Panc1 (cell line): ENCODE results near the gene SLCO2A1. TPM values are rescaled to one million over a fixed set of nuclear protein-coding genes. Genes with fewer than 3 reads are reported as not detected.

ENCODE experiments used
- ATAC-seq: fragments of 200-7000 bp; cut with Tn5 transposase; 2 replicates; pipeline ENCODE4 v1.9.1; 2020; ENCODE audit warnings: mild to moderate bottlenecking, moderate library complexity
- BruUV-seq: library from RNA; stranded (reverse); fragments of 400-500 nt; replicated peaks from 2 replicates; lab custom pipeline; 2021; lab: Mats Ljungman, UMichigan
- CTCF ChIA-PET: fragments of 300-600 bp; sonication (Branson Sonifier 250); formaldehyde crosslinking; loops from one replicate; lab custom pipeline; 2022; ENCODE audit warnings: antibody characterized with exemption; lab: Charles Lee
- POLR2A ChIA-PET: fragments of 300-600 bp; sonication (Branson Sonifier 250); formaldehyde crosslinking; loops from one replicate; lab custom pipeline; 2022; ENCODE audit warnings: antibody characterized with exemption; lab: Charles Lee
- DNase-seq: peaks from one replicate; pipeline ENCODE4 v3.0.0-alpha.2; 2010; ENCODE audit warnings: low read depth, low spot score
- H3K27ac ChIP-seq: 2 replicates; pipeline ENCODE4 v1.5.1; 2011; ENCODE audit warnings: mild to moderate bottlenecking, low read length, inconsistent platforms
- H3K27me3 ChIP-seq: fragments of 200-500 bp; sonication (Bioruptor generic); 2 replicates; pipeline ENCODE4 v1.6.0; 2014; ENCODE audit warnings: low read length, inconsistent platforms; ENCODE audit not compliant: control insufficient read depth, insufficient read depth
- H3K36me3 ChIP-seq: fragments of 200-500 bp; sonication (Bioruptor generic); 2 replicates; pipeline ENCODE4 v1.5.1; 2014; ENCODE audit warnings: inconsistent platforms, mild to moderate bottlenecking, low read length, moderate library complexity; ENCODE audit not compliant: control insufficient read depth, insufficient read depth
- H3K4me1 ChIP-seq: 2 replicates; pipeline ENCODE4 v1.5.1; 2011; ENCODE audit warnings: inconsistent platforms, mild to moderate bottlenecking, low read length, moderate library complexity; ENCODE audit not compliant: control insufficient read depth, insufficient read depth
- H3K4me3 ChIP-seq, 2 experiments: 2 replicates each; pipeline ENCODE4 v1.5.1; 2011 to 2012; ENCODE audit warnings: low read depth in 2 of 2, low read length in 2 of 2, mild to moderate bottlenecking in 2 of 2, inconsistent platforms in 1 of 2, moderate library complexity in 1 of 2
- H3K9me3 ChIP-seq: fragments of 200-500 bp; sonication (Bioruptor generic); 2 replicates; pipeline ENCODE4 v1.5.1; 2014; ENCODE audit warnings: low read depth, mild to moderate bottlenecking, inconsistent platforms, low read length, moderate library complexity; ENCODE audit not compliant: control insufficient read depth, insufficient read depth
- POLR2AphosphoS5 ChIP-seq: IDR thresholded peaks from 2 replicates; pipeline ENCODE4 v1.6.1; 2012; ENCODE audit warnings: mild to moderate bottlenecking, low read depth, low read length, moderate library complexity
- SIN3A ChIP-seq: IDR thresholded peaks from 2 replicates; pipeline ENCODE4 v1.6.1; 2012; ENCODE audit warnings: low read depth, mild to moderate bottlenecking, low read length, moderate library complexity, borderline replicate concordance; ENCODE audit not compliant: insufficient read depth
- TCF7L2 ChIP-seq: IDR thresholded peaks from 2 replicates; pipeline ENCODE4 v1.6.1; 2011; ENCODE audit warnings: mild to moderate bottlenecking, low read depth, low read length, inconsistent platforms
- in situ Hi-C: cut with HindIII; loops from 2 replicates; pipeline ENCODE4 v1.10.0; 2016; ENCODE audit warnings: low sequenced_read_pairs, low pct_unique_long_range_greater_than_20kb
- intact Hi-C: fragments of 100-400 bp; cut with micrococcal nuclease; formaldehyde crosslinking; loops from one replicate; pipeline ENCODE4 v1.10.0; 2022; ENCODE audit not compliant: unreplicated experiment
- total RNA-seq: library from RNA; stranded (reverse); gene quantifications from one replicate; pipeline ENCODE4 v1.2.1, GENCODE V29; 2021; ENCODE audit not compliant: unreplicated experiment
- TF ChIP-seq, protein P1 (sequence below): fragments of 450-650 bp; IDR thresholded peaks from 2 replicates; pipeline ENCODE4 v1.5.1; 2017; ENCODE audit warnings: mild to moderate bottlenecking
- TF ChIP-seq, protein P2 (sequence below), 2 experiments: IDR thresholded peaks; 2 replicates each; pipeline ENCODE4 v1.6.1; 2011 to 2012; ENCODE audit warnings: low read depth in 2 of 2, control low read depth in 1 of 2, low read length in 1 of 2, mild to moderate bottlenecking in 1 of 2, moderate library complexity in 1 of 2; ENCODE audit not compliant: insufficient read depth in 1 of 2

Gene SLCO2A1
- total RNA-seq, 1 experiment from 2014 or later: 0.62 TPM

DNA sequence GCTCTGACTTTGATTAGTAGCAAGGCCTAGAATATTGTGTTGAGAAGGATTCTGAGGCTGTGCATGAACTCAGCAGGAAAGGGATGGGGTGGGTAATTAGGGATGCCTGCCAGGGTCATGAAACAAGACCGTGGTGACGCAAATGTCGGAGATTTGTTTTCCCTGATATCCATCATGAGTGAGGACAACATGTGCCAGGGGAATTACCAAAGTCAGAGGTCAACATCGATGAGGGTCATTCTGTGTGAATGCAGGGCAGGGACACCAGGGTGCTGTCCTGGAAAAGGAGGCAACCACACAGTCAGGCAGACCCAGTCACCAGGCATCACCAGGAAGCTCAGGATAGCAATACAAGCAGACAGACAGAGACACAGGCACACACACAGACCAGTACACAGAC is 52.2 kb downstream of the SLCO2A1 start:
- no peak overlapping the region for H3K4me3 ChIP-seq
- H3K27me3 ChIP-seq: no peaks in the 10 kb centered on the region
- in situ Hi-C loops: no loop called here
- intact Hi-C loops: no loop called here
- no peak for DNase-seq
- POLR2A ChIA-PET: no interaction called here
- TF ChIP-seq POLR2AphosphoS5 (no peak), SIN3A (no peak), TCF7L2 (no peak)
- TF ChIP-seq, protein P1, sequence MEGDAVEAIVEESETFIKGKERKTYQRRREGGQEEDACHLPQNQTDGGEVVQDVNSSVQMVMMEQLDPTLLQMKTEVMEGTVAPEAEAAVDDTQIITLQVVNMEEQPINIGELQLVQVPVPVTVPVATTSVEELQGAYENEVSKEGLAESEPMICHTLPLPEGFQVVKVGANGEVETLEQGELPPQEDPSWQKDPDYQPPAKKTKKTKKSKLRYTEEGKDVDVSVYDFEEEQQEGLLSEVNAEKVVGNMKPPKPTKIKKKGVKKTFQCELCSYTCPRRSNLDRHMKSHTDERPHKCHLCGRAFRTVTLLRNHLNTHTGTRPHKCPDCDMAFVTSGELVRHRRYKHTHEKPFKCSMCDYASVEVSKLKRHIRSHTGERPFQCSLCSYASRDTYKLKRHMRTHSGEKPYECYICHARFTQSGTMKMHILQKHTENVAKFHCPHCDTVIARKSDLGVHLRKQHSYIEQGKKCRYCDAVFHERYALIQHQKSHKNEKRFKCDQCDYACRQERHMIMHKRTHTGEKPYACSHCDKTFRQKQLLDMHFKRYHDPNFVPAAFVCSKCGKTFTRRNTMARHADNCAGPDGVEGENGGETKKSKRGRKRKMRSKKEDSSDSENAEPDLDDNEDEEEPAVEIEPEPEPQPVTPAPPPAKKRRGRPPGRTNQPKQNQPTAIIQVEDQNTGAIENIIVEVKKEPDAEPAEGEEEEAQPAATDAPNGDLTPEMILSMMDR: no peak
- TF ChIP-seq, protein P2, sequence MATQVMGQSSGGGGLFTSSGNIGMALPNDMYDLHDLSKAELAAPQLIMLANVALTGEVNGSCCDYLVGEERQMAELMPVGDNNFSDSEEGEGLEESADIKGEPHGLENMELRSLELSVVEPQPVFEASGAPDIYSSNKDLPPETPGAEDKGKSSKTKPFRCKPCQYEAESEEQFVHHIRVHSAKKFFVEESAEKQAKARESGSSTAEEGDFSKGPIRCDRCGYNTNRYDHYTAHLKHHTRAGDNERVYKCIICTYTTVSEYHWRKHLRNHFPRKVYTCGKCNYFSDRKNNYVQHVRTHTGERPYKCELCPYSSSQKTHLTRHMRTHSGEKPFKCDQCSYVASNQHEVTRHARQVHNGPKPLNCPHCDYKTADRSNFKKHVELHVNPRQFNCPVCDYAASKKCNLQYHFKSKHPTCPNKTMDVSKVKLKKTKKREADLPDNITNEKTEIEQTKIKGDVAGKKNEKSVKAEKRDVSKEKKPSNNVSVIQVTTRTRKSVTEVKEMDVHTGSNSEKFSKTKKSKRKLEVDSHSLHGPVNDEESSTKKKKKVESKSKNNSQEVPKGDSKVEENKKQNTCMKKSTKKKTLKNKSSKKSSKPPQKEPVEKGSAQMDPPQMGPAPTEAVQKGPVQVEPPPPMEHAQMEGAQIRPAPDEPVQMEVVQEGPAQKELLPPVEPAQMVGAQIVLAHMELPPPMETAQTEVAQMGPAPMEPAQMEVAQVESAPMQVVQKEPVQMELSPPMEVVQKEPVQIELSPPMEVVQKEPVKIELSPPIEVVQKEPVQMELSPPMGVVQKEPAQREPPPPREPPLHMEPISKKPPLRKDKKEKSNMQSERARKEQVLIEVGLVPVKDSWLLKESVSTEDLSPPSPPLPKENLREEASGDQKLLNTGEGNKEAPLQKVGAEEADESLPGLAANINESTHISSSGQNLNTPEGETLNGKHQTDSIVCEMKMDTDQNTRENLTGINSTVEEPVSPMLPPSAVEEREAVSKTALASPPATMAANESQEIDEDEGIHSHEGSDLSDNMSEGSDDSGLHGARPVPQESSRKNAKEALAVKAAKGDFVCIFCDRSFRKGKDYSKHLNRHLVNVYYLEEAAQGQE (IDR thresholded peaks at IDR 0.05; ENCODE audit: insufficient read depth in 1 of 2, low read depth in 2 of 2, low read length in 1 of 2): no peak
- BruUV-seq: no TSS peak
- CTCF ChIA-PET: no interaction called here
- H3K9me3 ChIP-seq: no peaks in the 10 kb centered on the region
- ATAC-seq: no peak
- no peaks in the 10 kb centered on the region for H3K4me1 ChIP-seq
- no peak overlapping the region for H3K27ac ChIP-seq
- no peaks in the 10 kb centered on the region for H3K36me3 ChIP-seq

- Histone ChIP-seq H3K27ac (no peak overlapping the region), H3K4me3 (no peak overlapping the region), H3K27me3 (no peaks in the 10 kb centered on the region), H3K9me3 (no peaks in the 10 kb centered on the region), H3K4me1 (no peaks in the 10 kb centered on the region), H3K36me3 (no peaks in the 10 kb centered on the region)
- CTCF ChIA-PET: no interaction called here
- POLR2A ChIA-PET: no interaction called here
- no peak for TF ChIP-seq TCF7L2
- TF ChIP-seq, protein P1: no peak
- no peak for TF ChIP-seq SIN3A
- TF ChIP-seq, protein P2 (IDR thresholded peaks at IDR 0.05; ENCODE audit: insufficient read depth in 1 of 2, low read depth in 2 of 2, low read length in 1 of 2): no peak
- TF ChIP-seq POLR2AphosphoS5: no peak
- DNase-seq (no peak), ATAC-seq (no peak)
- no TSS peak for BruUV-seq
- intact Hi-C loops: no loop called here
- in situ Hi-C loops: no loop called here
These were observed 56.3 kb downstream of the SLCO2A1 start for GRCh38 chr3:133973249-133973980.
